A549 treated with GW870086 at 1 μM for 4 hours (cell line): ENCODE data around the gene PEA15. TPM values are rescaled to one million over a fixed set of nuclear protein-coding genes. Genes with fewer than 3 reads are reported as not detected.

Source experiments
- total RNA-seq: library from RNA; stranded (reverse); fragments of 200-300 nt; extraction: Qiagen RNA extraction; gene quantifications from 5 replicates; pipeline ENCODE4 v1.2.3, GENCODE V29; 2022; ENCODE audit warnings: low read depth

Gene PEA15, protein sequence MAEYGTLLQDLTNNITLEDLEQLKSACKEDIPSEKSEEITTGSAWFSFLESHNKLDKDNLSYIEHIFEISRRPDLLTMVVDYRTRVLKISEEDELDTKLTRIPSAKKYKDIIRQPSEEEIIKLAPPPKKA
- 166 to 186 TPM (median 176 TPM) in 5 replicates for total RNA-seq

GRCh38 chr1:160205242-160206035, at the start of gene PEA15:
Gene PEA15 (plus strand): TSS chr1:160205384. CDS start chr1:160211545, 6,161 bp downstream.

DNA sequence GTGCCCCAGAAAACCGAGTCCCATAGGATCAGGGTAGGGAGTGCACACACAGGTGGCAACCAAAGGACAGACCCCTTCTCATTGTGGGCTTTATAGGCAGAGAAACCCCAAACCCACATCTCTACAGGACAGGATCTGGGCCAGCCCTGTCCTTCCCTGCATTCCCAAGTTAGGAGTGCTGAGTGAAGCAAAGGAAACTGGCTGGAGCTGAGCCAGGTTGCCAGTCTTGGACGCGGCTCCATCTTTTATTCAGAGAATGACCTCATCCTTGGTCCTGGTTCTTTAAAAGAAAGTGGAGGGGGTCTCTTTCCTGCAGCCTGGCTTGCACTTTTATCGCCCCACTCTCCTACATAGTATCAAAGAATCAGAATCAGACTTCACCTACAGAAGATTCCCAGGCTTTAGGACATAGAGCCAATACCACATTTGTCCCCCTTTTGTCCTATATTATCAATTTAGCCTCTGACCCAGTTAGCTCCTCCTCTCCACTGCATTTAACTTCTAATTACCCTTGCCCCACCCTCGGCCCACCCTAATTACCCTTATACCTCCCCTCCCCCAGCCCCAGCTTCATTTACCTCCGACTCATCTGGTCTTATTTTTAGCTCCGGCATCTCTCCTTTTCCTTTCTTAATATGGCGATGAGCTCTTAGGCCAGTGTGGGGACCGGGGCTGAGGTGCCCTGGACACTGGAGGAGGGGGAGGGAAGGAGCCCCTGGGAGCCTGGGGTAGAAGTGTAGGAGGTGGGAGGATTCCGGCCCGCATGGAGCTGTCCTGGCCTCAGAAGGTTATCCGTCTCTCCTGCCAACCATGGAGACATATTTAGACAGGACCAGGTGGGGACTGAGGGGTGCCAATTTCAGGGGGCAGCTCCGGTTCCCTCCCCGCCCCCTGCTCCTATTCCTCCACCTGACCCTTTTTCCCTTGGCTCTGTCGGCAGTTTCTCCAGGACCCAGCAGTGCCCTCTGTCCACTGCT, 15.2 kb upstream of the PEA15 start, which contains the start of gene CASQ1:
Gene CASQ1, plus strand, starts transcription at position 927 of the 977 bp plus-strand sequence. CDS start 177 bp downstream, outside the sequence.

GRCh38 chr1:160261893-160262794, 57.0 kb downstream of the PEA15 start, which contains the start of gene DCAF8:
Gene DCAF8 (minus strand): TSS chr1:160262549. CDS start chr1:160244008, 18,541 bp downstream.

Other genes with a start within 250 kb of the PEA15 start
- gene PIGM, start 173.4 kb upstream of the PEA15 start, total RNA-seq: 4.0 to 4.8 TPM (median 4.5 TPM) in 5 replicates
- gene KCNJ10, start 135.2 kb upstream of the PEA15 start, total RNA-seq: not detected in 5 replicates
- not detected in 5 replicates for gene KCNJ9, start 123.8 kb upstream of the PEA15 start, total RNA-seq
- gene IGSF8, start 106.8 kb upstream of the PEA15 start, total RNA-seq: 6.1 to 9.4 TPM (median 8.9 TPM) in 5 replicates
- 0.03 to 0.18 TPM (median 0.06 TPM) in 4 of 5 replicates, not detected in the other for gene ATP1A2, start 89.6 kb upstream of the PEA15 start, total RNA-seq
- not detected in 5 replicates for gene ATP1A4, start 53.8 kb upstream of the PEA15 start, total RNA-seq
- not detected in 5 replicates for gene CASQ1, start 14.8 kb upstream of the PEA15 start, total RNA-seq
- 40.3 to 54.8 TPM (median 47.8 TPM) in 5 replicates for gene DCAF8, start 57.2 kb downstream of the PEA15 start, total RNA-seq
- gene PEX19, start 79.7 kb downstream of the PEA15 start, total RNA-seq: 17.6 to 26.6 TPM (median 25.1 TPM) in 5 replicates
- gene COPA, start 137.9 kb downstream of the PEA15 start, total RNA-seq: 80.3 to 97.4 TPM (median 81.0 TPM) in 5 replicates
- 38.8 to 49.7 TPM (median 45.4 TPM) in 5 replicates for gene NCSTN, start 138.0 kb downstream of the PEA15 start, total RNA-seq
- gene NHLH1, start 161.7 kb downstream of the PEA15 start, total RNA-seq: 0.30 to 0.51 TPM (median 0.38 TPM) in 5 replicates
- 0.69 to 1.0 TPM (median 0.84 TPM) in 5 replicates for gene VANGL2, start 195.2 kb downstream of the PEA15 start, total RNA-seq